Measurements from ENCODE around the gene ALDH3A1. TPM values are rescaled to one million over a fixed set of nuclear protein-coding genes. Genes with fewer than 3 reads are reported as not detected.

Gene ALDH3A1
- total RNA-seq, 1 donor from 2014 or later, result 17.1 TPM

DNA sequence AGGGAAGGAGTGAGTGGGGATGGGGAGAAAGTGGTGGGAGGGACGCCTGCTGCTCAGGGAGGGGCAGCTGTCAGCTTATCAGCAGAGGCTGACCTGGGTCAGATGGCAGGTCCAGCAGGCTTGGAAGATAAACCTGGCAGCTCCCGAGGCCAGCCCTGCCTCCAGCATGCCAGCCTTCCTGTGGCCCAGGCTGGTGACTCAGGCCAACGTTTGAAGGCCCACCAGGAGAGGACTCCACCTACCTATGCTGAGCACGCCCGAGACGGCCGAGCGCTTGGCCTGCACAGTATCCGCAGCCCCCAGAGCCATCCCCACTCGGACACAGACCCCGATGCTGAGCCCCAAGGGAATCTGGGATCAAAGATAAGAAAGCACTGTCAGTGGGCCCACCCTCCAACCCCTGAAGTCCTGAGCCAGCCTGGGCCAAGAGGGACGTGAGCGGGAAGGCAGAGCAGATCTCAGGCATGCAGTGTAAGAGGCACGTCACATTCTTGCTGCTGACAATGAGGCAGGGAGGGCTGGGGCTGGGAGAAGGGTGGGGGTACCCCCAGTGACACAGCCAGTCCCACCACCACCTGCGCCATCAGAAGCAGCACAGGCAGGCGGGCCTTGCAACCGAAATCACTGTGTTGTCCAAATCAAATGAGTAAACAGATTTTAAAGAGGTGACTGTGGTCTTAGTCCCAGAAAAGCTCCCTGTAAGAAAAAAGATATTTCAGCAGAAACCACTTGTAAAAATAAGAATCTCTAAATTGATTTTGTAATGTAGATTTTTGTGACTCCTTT, 44.1 kb downstream of the ALDH3A1 start:
- no peak for DNase-seq

DNA sequence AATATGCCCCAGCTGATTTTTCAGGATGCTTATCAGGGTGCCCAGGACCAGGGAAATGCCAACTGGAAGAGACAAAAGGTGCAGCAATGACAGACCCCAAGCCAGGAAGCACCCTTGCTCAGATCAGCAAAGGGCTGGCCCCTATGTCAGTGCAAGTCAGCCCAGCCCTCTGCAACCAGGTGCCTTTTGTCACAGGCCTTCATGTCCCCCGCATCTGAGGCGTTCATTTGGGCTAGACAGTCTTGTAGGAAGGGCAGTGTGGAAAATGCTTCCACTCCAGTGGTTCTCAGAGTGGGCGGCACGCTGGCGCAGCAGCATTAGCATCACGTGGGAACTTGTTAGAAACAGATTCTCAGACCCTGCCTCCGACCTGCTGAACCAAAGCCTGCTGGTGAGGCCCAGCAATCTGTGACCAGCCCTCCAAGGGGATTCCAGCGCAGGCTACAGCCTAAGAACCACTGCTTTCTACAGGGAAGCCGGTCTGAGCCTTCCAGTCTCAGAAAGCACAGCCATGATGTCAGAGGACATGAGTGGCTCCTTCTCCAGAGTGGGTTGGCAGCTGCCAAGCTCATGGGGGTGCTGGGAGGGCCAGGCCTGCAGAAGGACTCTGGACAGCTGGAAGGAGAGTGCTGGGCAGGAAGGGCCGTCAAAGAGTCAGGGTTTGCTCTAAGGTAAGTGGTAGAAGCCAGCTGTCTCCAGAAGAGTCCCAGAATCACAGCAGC, 44.8 kb downstream of the ALDH3A1 start:
- peak; percentile 81 for DNase-seq

DNA sequence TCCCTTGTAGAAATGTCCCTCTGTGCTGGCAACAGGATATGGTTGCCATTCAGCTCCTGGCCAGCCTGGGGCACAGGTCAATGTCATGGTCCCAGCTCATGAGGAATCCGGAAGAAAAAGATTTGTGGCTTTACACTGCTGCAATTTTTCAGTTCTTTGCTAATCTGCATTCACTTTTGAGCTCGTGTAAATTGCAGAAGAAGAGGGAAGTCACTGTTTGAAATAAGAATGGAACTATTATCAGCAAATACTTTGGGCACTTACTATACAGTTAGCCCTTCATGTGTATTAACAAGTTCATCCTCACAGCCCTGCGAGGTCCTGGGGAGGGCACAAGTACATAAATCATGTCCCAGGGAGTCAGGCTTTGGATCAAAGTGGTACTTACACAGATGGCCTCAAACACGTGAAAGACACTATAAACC, 45.9 kb downstream of the ALDH3A1 start:
- no peak for DNase-seq

Other genes starting within 250 kb of the ALDH3A1 start
- gene SLC47A1, start 214.4 kb downstream of the ALDH3A1 start, total RNA-seq, result 10.9 TPM
- 210 TPM for gene ALDH3A2, start 99.5 kb downstream of the ALDH3A1 start, total RNA-seq
- 1.5 TPM for gene SLC47A2, start 31.7 kb downstream of the ALDH3A1 start, total RNA-seq
- 24.6 TPM for gene ULK2, start 119.6 kb upstream of the ALDH3A1 start, total RNA-seq
- 31.5 TPM for gene AKAP10, start 229.5 kb upstream of the ALDH3A1 start, total RNA-seq

Measured in tongue (tissue), 2 donors.